Endothelial cell (in vitro differentiated cells): ENCODE results near the gene GATAD1. TPM values are rescaled to one million over a fixed set of nuclear protein-coding genes. Genes with fewer than 3 reads are reported as not detected.
"Not testable (repeated sequence)": the region's sequence is repeated elsewhere in the genome, so short reads cannot be mapped to it uniquely, and the experiment has no call there.

ENCODE experiments used
- DNase-seq: peaks from one replicate; pipeline ENCODE4 v3.0.0; 2021; ENCODE audit warnings: low spot score
- H3K27ac Mint-ChIP-seq: one replicate; pipeline ENCODE4 v1.8.0; 2021; ENCODE audit warnings: mixed read lengths, inconsistent platforms; ENCODE audit not compliant: unreplicated experiment
- H3K27me3 Mint-ChIP-seq: one replicate; pipeline ENCODE4 v1.8.0; 2021; ENCODE audit warnings: mild to moderate bottlenecking, moderate library complexity, mixed read lengths, inconsistent platforms; ENCODE audit not compliant: unreplicated experiment
- H3K36me3 Mint-ChIP-seq: one replicate; pipeline ENCODE4 v1.8.0; 2021; ENCODE audit warnings: mild to moderate bottlenecking, low read depth, mixed read lengths, inconsistent platforms; ENCODE audit not compliant: unreplicated experiment
- H3K4me1 Mint-ChIP-seq: one replicate; pipeline ENCODE4 v1.8.0; 2021; ENCODE audit warnings: mild to moderate bottlenecking, mixed read lengths, inconsistent platforms; ENCODE audit not compliant: unreplicated experiment
- H3K4me3 Mint-ChIP-seq: one replicate; pipeline ENCODE4 v1.8.0; 2021; ENCODE audit warnings: mild to moderate bottlenecking, mixed read lengths, inconsistent platforms; ENCODE audit not compliant: unreplicated experiment
- H3K9me3 Mint-ChIP-seq: one replicate; pipeline ENCODE4 v1.8.0; 2021; ENCODE audit warnings: mixed read lengths, inconsistent platforms; ENCODE audit not compliant: unreplicated experiment
- total RNA-seq: library from RNA; stranded (reverse); fragmentation: NEBNext Ultra II Directional; extraction: Animal tissue kit (Norgen Biotek cat#: 25700); gene quantifications from one replicate; pipeline ENCODE4 v1.2.1, GENCODE V29; 2021; ENCODE audit not compliant: unreplicated experiment
- TF ChIP-seq, protein P1 (sequence below): fragments of 200-600 bp; sonication (generic); IDR thresholded peaks from one replicate; pipeline ENCODE4 v1.5.0; 2021; ENCODE audit warnings: antibody characterized with exemption; ENCODE audit not compliant: unreplicated experiment

Gene GATAD1
- total RNA-seq, 1 donor from 2014 or later: 22.7 TPM

DNA sequence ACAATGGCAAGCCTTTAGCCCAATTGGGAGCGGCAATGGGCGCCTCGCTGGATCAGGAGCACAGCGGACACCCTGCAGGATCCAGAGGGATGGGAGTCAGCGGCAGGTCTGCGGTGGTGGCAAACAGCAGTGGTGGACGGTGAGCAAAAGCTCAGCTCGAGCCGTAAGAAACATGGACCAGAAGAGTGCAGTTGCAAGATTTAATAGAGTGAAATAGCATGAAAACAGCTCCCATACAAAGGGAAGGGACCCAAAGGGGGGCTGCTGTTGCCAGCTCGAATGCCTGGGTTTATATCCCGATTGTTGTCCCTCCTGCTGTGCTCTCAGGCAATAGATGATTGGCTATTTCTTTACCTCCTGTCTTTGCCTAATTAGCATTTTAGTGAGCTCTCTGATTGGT lies 30.4 kb downstream of the GATAD1 start, which contains the start of gene ERVW-1:
Gene ERVW-1 (minus strand): TSS at position 266 of the 400 bp plus-strand sequence. CDS start 7,565 bp downstream, outside the sequence.
- not testable (repeated sequence) for H3K9me3 Mint-ChIP-seq, H3K27ac Mint-ChIP-seq, H3K36me3 Mint-ChIP-seq, H3K4me3 Mint-ChIP-seq, H3K4me1 Mint-ChIP-seq, DNase-seq, H3K27me3 Mint-ChIP-seq

DNA sequence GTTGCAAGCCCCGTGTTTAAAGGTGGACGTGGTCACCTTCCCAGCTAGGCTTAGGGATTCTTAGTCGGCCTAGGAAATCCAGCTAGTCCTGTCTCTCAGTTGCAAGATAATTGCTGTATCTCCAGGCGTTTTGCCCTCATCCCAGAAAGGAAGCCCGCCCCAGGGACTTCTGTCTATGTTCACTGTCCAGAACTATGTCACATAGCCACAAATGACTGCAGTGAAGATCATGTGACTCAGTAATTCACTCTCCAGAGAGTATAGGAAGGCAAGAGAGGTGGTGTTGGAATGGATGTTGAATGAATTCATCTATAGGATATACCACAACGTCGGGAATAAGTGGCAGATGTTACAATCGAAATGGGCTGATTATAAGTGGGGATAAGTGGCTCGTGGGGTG lies 30.8 kb downstream of the GATAD1 start:
- Mint-ChIP-seq H3K9me3 (no peaks in the 10 kb centered on the region), H3K4me1 (no peaks in the 10 kb centered on the region)

DNA sequence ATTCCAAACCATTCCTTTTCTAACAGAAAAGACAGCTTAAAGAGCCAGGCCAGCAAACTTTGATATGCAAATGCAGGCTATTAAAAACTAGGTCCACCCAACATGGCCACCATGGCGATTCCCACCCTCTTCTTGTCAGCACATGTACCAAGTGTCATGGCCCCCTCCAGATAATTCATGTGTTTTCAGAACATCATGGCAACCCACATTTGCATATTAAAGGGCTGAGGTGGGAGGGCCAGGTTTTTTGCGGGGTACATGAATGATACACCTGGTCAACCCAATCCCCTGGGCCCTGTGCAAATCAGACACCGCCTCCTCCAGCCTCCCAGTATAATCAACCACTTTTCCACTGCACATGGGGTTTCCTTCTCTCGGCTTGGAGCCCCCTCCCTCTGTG lies 31.4 kb downstream of the GATAD1 start:
- Mint-ChIP-seq H3K9me3 (no peaks in the 10 kb centered on the region), H3K27ac (no peak overlapping the region), H3K4me3 (no peak overlapping the region), H3K4me1 (no peaks in the 10 kb centered on the region), H3K36me3 (no peaks in the 10 kb centered on the region), H3K27me3 (peaks cover 1% of the 10 kb centered on the region)
- no peak for DNase-seq
- TF ChIP-seq, protein P1, sequence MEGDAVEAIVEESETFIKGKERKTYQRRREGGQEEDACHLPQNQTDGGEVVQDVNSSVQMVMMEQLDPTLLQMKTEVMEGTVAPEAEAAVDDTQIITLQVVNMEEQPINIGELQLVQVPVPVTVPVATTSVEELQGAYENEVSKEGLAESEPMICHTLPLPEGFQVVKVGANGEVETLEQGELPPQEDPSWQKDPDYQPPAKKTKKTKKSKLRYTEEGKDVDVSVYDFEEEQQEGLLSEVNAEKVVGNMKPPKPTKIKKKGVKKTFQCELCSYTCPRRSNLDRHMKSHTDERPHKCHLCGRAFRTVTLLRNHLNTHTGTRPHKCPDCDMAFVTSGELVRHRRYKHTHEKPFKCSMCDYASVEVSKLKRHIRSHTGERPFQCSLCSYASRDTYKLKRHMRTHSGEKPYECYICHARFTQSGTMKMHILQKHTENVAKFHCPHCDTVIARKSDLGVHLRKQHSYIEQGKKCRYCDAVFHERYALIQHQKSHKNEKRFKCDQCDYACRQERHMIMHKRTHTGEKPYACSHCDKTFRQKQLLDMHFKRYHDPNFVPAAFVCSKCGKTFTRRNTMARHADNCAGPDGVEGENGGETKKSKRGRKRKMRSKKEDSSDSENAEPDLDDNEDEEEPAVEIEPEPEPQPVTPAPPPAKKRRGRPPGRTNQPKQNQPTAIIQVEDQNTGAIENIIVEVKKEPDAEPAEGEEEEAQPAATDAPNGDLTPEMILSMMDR: no peak

More for the DNA sequence above, 30.8 kb downstream of the GATAD1 start:
- Mint-ChIP-seq H3K27me3 (peaks cover 1% of the 10 kb centered on the region), H3K4me3 (no peak overlapping the region), H3K27ac (no peak overlapping the region), H3K36me3 (no peaks in the 10 kb centered on the region)
- TF ChIP-seq, protein P1: no peak
- no peak for DNase-seq

DNA sequence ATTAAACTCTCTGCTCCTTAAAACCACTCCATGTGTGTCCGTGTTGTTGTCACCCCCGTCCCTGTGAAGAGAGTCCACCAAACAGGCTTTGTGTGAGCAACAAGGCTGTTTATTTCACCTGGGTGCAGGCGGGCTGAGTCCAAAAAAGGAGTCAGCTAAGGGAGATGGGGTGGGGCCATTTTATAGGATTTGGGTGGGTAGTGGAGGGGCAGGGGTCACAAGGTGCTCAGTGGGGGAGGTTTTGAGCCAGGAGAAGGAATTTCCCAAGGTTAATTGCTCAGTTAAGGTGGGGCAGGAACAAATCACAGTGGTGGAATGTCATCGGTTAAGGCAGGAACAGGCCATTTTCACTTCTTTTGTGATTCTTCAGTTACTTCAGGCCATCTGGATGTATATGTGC lies 31.9 kb downstream of the GATAD1 start:
- not testable (repeated sequence) for H3K4me3 Mint-ChIP-seq, H3K36me3 Mint-ChIP-seq, H3K27me3 Mint-ChIP-seq, H3K9me3 Mint-ChIP-seq, H3K4me1 Mint-ChIP-seq, H3K27ac Mint-ChIP-seq, DNase-seq

DNA sequence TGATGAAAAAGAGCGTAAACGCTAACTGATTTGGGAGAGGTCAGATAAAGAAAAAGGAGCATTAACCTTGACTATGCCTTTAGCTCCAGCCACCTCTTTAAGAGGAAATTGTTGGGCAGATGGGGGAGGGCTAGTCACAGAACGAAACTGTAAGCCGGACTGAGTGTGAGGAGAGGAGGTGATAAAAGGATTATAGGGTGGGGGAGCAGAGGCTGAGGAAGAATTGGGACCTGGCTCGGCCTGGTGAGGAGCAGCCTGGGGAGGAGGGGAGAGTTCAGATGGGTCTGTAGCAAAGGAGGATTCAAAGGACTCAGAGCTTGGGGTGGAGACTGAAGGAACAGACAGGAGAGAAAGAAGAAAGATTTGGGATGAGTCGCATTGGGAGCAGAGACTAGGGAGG lies 36.3 kb downstream of the GATAD1 start:
- H3K27ac Mint-ChIP-seq: not testable (repeated sequence)
- H3K36me3 Mint-ChIP-seq: peaks cover 15% of the 10 kb centered on the region

DNA sequence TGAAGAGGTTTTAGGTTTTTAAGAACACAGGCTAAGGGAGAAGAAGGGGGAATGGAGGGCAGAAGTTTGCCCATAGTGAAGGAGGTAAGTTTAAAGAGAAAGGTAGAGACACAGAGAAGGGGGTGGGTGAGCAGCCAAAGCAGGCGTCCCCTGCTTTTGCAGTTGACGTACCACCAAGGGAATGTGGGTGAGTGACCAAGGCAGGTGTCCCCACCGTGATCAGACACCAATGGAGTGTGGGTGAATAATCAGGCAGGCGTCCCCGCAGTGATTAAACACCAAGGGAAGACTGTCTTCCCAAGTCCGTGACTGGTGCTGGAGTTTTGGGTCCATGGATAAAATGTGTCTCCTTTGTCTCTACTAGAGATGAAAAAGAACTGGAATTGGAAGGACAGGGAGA lies 36.9 kb downstream of the GATAD1 start:
- H3K4me3 Mint-ChIP-seq, H3K9me3 Mint-ChIP-seq, H3K27ac Mint-ChIP-seq, H3K4me1 Mint-ChIP-seq, H3K27me3 Mint-ChIP-seq, DNase-seq: not testable (repeated sequence)
- H3K36me3 Mint-ChIP-seq: peaks cover 15% of the 10 kb centered on the region

More for the DNA sequence above, 36.3 kb downstream of the GATAD1 start:
- not testable (repeated sequence) for H3K27me3 Mint-ChIP-seq, DNase-seq, H3K9me3 Mint-ChIP-seq, H3K4me1 Mint-ChIP-seq, H3K4me3 Mint-ChIP-seq

DNA sequence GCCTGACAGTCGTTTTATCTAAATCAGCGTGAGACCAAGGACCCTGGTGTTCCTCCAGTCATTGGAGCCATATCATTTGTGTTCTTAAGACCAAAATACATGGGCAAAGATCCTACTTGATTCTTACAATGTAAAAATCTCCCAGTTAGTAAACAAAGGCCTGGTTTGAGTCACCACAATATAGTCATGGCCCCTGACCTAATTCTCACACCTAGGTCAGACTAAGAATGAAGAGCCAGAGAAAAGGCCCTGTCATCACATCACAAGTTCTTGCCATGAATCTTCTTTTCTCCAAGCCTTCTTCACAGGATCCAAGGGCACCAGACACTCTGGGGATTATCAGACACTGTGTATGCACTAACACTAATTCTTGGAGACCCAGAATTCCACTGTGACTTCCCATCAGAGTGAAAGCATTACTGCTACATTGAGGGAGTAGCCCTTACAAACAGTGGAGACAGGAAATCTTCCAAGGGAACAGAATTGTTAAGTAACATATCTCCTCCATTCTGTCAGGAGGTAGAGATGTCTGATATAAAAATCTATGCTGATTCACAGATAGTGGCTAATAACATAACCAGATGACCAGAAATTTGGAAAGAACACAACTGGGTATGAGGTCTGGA lies 38.1 kb downstream of the GATAD1 start:
- Mint-ChIP-seq H3K4me3 (no peak overlapping the region), H3K4me1 (no peaks in the 10 kb centered on the region), H3K27me3 (peaks cover 1% of the 10 kb centered on the region), H3K9me3 (no peaks in the 10 kb centered on the region), H3K36me3 (peaks cover 15% of the 10 kb centered on the region), H3K27ac (no peak overlapping the region)
- TF ChIP-seq, protein P1: no peak
- no peak for DNase-seq
